Measurements from ENCODE around the gene NAGS.

- TF ChIP-seq EZH2 (optimal IDR thresholded peaks at IDR 0.05; ENCODE audit: low read depth, low read length) = no peak
- no peak for TF ChIP-seq CTCF (IDR thresholded peaks at IDR 0.05; ENCODE audit: low read length)
- no peak for TF ChIP-seq EZH2phosphoT487 (IDR thresholded peaks at IDR 0.05; ENCODE audit: low read length)
Observed at GRCh38 chr17:44049294-44050060, 45.1 kb downstream of the NAGS start.

All from MM.1S (cell line).